Measurements from ENCODE around the gene CASTOR2.
"Not testable (repeated sequence)": the region's sequence is repeated elsewhere in the genome, so short reads cannot be mapped to it uniquely, and the experiment has no call there.

Gene CASTOR2

GRCh38 chr7:74964511-74965119 lies at the start of gene CASTOR2:
TSS of gene CASTOR2 (plus strand) at chr7:74964705. CDS start at chr7:74964986, 281 bp downstream.
- peak; percentile 53 for DNase-seq

GRCh38 chr7:74922321-74922890 lies 42.1 kb upstream of the CASTOR2 start:
- not testable (repeated sequence) for DNase-seq

- not testable (repeated sequence) for DNase-seq
Observed at GRCh38 chr7:74923644-74924043, 40.9 kb upstream of the CASTOR2 start.

- DNase-seq: not testable (repeated sequence)
Observed at GRCh38 chr7:74926968-74927367, 37.5 kb upstream of the CASTOR2 start.

GRCh38 chr7:74931563-74932328 lies 32.8 kb upstream of the CASTOR2 start:
- DNase-seq: not testable (repeated sequence)

- not testable (repeated sequence) for DNase-seq
Observed at GRCh38 chr7:74939429-74939828, 25.1 kb upstream of the CASTOR2 start.

GRCh38 chr7:74941302-74942069 lies 23.0 kb upstream of the CASTOR2 start:
- DNase-seq: not testable (repeated sequence)

GRCh38 chr7:74943923-74944322 lies 20.6 kb upstream of the CASTOR2 start:
- DNase-seq: not testable (repeated sequence)

- not testable (repeated sequence) for DNase-seq
Observed at GRCh38 chr7:74947741-74948140, 16.8 kb upstream of the CASTOR2 start.

- not testable (repeated sequence) for DNase-seq
Observed at GRCh38 chr7:74953774-74954173, 10.7 kb upstream of the CASTOR2 start.

GRCh38 chr7:74958328-74958727 lies 6.2 kb upstream of the CASTOR2 start:
- not testable (repeated sequence) for DNase-seq

- not testable (repeated sequence) for DNase-seq
Observed at GRCh38 chr7:74963704-74964510, 598 bp upstream of the CASTOR2 start.

- not testable (repeated sequence) for DNase-seq
Observed at GRCh38 chr7:74966208-74966854, 1.8 kb downstream of the CASTOR2 start.

GRCh38 chr7:74966909-74967308 lies 2.4 kb downstream of the CASTOR2 start:
- DNase-seq: not testable (repeated sequence)

GRCh38 chr7:74971431-74971830 lies 6.9 kb downstream of the CASTOR2 start:
- not testable (repeated sequence) for DNase-seq

- not testable (repeated sequence) for DNase-seq
Observed at GRCh38 chr7:74972377-74972776, 7.9 kb downstream of the CASTOR2 start.

GRCh38 chr7:74975959-74976358 lies 11.5 kb downstream of the CASTOR2 start:
- DNase-seq: not testable (repeated sequence)

GRCh38 chr7:74977523-74977922 lies 13.0 kb downstream of the CASTOR2 start:
- DNase-seq: not testable (repeated sequence)

GRCh38 chr7:74988436-74988835 lies 23.9 kb downstream of the CASTOR2 start:
- DNase-seq: not testable (repeated sequence)

- no peak for DNase-seq
Observed at GRCh38 chr7:74993121-74993520, 28.6 kb downstream of the CASTOR2 start.

GRCh38 chr7:74994869-74995543 lies 30.5 kb downstream of the CASTOR2 start:
- not testable (repeated sequence) for DNase-seq

All from NCI-H345 (cell line).